ENCODE data around the gene PDZD11. TPM values are rescaled to one million over a fixed set of nuclear protein-coding genes. Genes with fewer than 3 reads are reported as not detected.
"Not testable (repeated sequence)": the region's sequence is repeated elsewhere in the genome, so short reads cannot be mapped to it uniquely, and the experiment has no call there.

PDZD11 gene
- total and polyA plus RNA-seq, 12 donors, result 24.4 to 97.7 (median 46.2) TPM

GRCh38 chrX:70289168-70289792, 447 bp downstream of the PDZD11 start:
- no peak for TF ChIP-seq POLR2A (IDR thresholded peaks at IDR 0.05)
- TF ChIP-seq CTCF (IDR thresholded peaks at IDR 0.05), result no peak
- no peaks in the 10 kb centered on the region for H3K27me3 ChIP-seq
- H3K4me3 ChIP-seq, result peak overlapping the region in 3 of 4 donors; percentile 15 to 55 (median 40)
- H3K9me3 ChIP-seq (replicated peaks in 1 of 3), result no peaks in the 10 kb centered on the region
- peaks cover 0 to 9% of the 10 kb centered on the region in 2 donors for H3K36me3 ChIP-seq (replicated peaks in 1 of 2)
- no peaks in the 10 kb centered on the region for H3K4me1 ChIP-seq (replicated peaks in 1 of 2)
- 25 to 80% (median 50%) methylated on average over 4 to 11 of the region's 11 CpGs for WGBS, 4 donors
- intact Hi-C loops (cut with DNase I), result no loop called here
- H3K27ac ChIP-seq, result peak overlapping the region in 1 of 5 donors; percentile 72
- DNase-seq, result no peak

GRCh38 chrX:70281951-70282350, 7.8 kb downstream of the PDZD11 start, which contains the start of gene RAB41:
Gene RAB41 (plus strand): TSS chrX:70282172. CDS start chrX:70282218, 46 bp downstream.
- H3K9me3 ChIP-seq (replicated peaks in 1 of 3), result no peaks in the 10 kb centered on the region
- no peak for TF ChIP-seq POLR2A (IDR thresholded peaks at IDR 0.05)
- TF ChIP-seq CTCF (IDR thresholded peaks at IDR 0.05), result no peak
- no peaks in the 10 kb centered on the region for H3K4me1 ChIP-seq (replicated peaks in 1 of 2)
- intact Hi-C loops (cut with DNase I), result no loop called here
- WGBS, 4 donors, result 91 to 95% (median 93%) methylated on average over 10 to 21 of the region's 21 CpGs
- H3K27me3 ChIP-seq, result peaks cover under 1% of the 10 kb centered on the region
- no peak for DNase-seq
- no peak within 1 kb of the TSS for H3K4me3 ChIP-seq
- H3K36me3 ChIP-seq (replicated peaks in 1 of 2), result peaks cover 0 to 2% of the 10 kb centered on the region in 2 donors
- H3K27ac ChIP-seq, result no peak within 1 kb of the TSS

- WGBS, 4 donors, result 69 to 95% (median 93%) methylated on average over 2 to 3 of the region's 3 CpGs
- H3K27me3 ChIP-seq, result peaks cover 3% of the 10 kb centered on the region
- no peaks in the 10 kb centered on the region for H3K4me1 ChIP-seq (replicated peaks in 1 of 2)
- H3K36me3 ChIP-seq (replicated peaks in 1 of 2), result no peaks in the 10 kb centered on the region
- intact Hi-C loops (cut with DNase I), result no loop called here
- H3K4me3 ChIP-seq, result no peak overlapping the region
- no peak overlapping the region for H3K27ac ChIP-seq
- TF ChIP-seq POLR2A (IDR thresholded peaks at IDR 0.05) (no peak), CTCF (IDR thresholded peaks at IDR 0.05) (no peak)
- no peaks in the 10 kb centered on the region for H3K9me3 ChIP-seq (replicated peaks in 1 of 3)
- DNase-seq, result no peak
These were observed 9.2 kb downstream of the PDZD11 start for GRCh38 chrX:70280573-70280972.

- Histone ChIP-seq H3K9me3 (replicated peaks in 1 of 3) (no peaks in the 10 kb centered on the region), H3K27ac (no peak overlapping the region), H3K4me1 (replicated peaks in 1 of 2) (no peaks in the 10 kb centered on the region), H3K27me3 (peaks cover 3% of the 10 kb centered on the region), H3K4me3 (no peak overlapping the region), H3K36me3 (replicated peaks in 1 of 2) (no peaks in the 10 kb centered on the region)
- TF ChIP-seq POLR2A (IDR thresholded peaks at IDR 0.05) (no peak), CTCF (IDR thresholded peaks at IDR 0.05) (no peak)
- DNase-seq, result no peak
- intact Hi-C loops (cut with DNase I), result no loop called here
- 80 to 92% (median 84%) methylated on average over 3 of the region's 3 CpGs for WGBS, 4 donors
These were observed 10.6 kb downstream of the PDZD11 start for GRCh38 chrX:70279081-70279480.

GRCh38 chrX:70274029-70274428, 15.7 kb downstream of the PDZD11 start:
- H3K36me3 ChIP-seq (replicated peaks in 1 of 2); H3K27me3 ChIP-seq; DNase-seq; intact Hi-C loops (cut with DNase I); H3K9me3 ChIP-seq (replicated peaks in 1 of 3); H3K4me1 ChIP-seq (replicated peaks in 1 of 2); H3K27ac ChIP-seq; H3K4me3 ChIP-seq: not testable (repeated sequence)
- WGBS, 4 donors, result 75 to 87% (median 80%) methylated on average over 5 to 7 of the region's 7 CpGs

Data from adrenal gland (tissue), 12 donors.